ENCODE data around the gene C1orf226. TPM values are rescaled to one million over a fixed set of nuclear protein-coding genes. Genes with fewer than 3 reads are reported as not detected.

C1orf226 gene
- total RNA-seq, 4 donors from 2014 or later: 2.5 to 10.2 (median 3.7) TPM

GRCh38 chr1:162359523-162360236 lies 21.8 kb upstream of the C1orf226 start:
- ATAC-seq (ENCODE audit: low FRiP score) (no peak), DNase-seq (ENCODE audit: low spot score) (no peak)
- TF ChIP-seq, protein P1, sequence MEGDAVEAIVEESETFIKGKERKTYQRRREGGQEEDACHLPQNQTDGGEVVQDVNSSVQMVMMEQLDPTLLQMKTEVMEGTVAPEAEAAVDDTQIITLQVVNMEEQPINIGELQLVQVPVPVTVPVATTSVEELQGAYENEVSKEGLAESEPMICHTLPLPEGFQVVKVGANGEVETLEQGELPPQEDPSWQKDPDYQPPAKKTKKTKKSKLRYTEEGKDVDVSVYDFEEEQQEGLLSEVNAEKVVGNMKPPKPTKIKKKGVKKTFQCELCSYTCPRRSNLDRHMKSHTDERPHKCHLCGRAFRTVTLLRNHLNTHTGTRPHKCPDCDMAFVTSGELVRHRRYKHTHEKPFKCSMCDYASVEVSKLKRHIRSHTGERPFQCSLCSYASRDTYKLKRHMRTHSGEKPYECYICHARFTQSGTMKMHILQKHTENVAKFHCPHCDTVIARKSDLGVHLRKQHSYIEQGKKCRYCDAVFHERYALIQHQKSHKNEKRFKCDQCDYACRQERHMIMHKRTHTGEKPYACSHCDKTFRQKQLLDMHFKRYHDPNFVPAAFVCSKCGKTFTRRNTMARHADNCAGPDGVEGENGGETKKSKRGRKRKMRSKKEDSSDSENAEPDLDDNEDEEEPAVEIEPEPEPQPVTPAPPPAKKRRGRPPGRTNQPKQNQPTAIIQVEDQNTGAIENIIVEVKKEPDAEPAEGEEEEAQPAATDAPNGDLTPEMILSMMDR (IDR thresholded peaks at IDR 0.05): no peak

DNA sequence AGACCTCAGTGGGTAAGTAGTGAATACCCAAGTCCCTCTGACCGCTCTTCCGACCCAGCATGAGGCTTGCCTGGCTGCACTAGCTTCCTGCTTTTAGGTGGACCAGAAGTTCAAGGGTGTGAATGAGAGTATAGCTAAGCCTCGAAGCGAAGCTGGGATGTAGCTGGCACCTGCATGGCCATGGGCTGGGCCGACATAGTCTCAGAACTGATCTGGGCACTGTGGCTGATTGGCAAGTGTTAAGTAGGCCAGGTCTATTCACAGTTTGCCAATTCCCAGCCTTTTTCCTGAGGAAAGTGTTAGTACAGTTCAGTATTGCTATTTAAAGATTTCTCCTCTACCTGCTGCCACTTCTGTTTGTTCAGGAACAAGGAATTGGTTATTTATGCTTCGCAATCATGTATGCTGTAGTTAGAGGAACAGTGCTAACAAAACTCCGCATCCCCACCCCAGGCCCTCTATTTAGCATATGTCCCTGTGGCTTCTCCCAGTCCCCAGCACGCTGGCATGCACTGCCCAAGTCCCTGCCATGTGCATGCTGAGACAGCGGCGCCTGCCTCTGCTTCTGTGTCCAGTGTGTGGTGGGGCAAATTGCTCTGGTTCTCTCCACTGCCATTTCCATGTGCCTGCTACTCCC lies 21.2 kb upstream of the C1orf226 start:
- ATAC-seq (ENCODE audit: low FRiP score) (no peak), DNase-seq (ENCODE audit: low spot score) (no peak)
- TF ChIP-seq, protein P1 (IDR thresholded peaks at IDR 0.05): no peak

DNA sequence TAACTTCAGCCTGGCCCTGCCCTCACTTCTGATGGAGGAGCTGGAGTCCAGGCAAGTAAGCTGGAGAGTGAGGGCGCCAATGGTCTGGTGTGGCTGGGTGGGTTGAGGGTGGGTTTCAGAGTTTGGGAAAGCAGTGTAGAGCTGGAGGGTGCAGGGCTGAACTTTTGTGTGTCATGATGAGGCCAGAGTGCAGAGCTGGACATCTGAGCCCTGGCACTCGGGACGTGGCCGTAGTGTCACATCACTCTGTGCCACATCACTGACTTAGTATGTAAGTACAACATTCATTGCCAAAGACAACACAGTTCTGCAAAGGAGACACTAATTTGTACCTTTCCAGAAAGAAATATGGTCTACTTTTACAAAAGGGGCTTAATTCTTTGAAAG lies 20.7 kb upstream of the C1orf226 start:
- ATAC-seq (ENCODE audit: low FRiP score) (no peak), DNase-seq (ENCODE audit: low spot score) (no peak)
- TF ChIP-seq, protein P1 (IDR thresholded peaks at IDR 0.05): no peak

GRCh38 chr1:162361349-162361748 lies 20.2 kb upstream of the C1orf226 start:
- TF ChIP-seq, protein P1 (IDR thresholded peaks at IDR 0.05): no peak
- ATAC-seq (ENCODE audit: low FRiP score): no peak
- DNase-seq (ENCODE audit: low spot score): no peak

DNA sequence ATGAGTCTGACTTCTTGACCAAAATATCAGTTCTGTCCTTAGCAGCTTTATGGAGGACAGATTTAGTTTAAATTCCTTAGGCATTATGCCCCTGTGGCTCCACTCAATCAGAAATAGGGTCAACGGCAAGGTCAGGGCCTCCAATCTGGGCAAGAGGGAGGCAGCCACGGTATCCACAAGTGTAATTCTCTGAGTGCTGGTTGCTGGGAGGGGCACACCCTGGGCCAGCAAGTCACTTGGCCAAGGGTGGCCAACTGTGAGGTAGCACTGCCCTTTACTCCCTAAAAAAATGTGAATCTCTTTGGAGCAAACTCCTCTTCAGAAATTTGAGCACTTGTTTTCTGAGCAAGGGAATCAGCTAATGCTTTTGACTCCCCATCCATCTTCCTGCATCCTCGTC lies 17.7 kb upstream of the C1orf226 start:
- ATAC-seq (ENCODE audit: low FRiP score) (no peak), DNase-seq (ENCODE audit: low spot score) (no peak)
- TF ChIP-seq, protein P1 (IDR thresholded peaks at IDR 0.05): no peak

GRCh38 chr1:162364498-162364897 lies 17.0 kb upstream of the C1orf226 start:
- no peak for ATAC-seq (ENCODE audit: low FRiP score)
- DNase-seq (ENCODE audit: low spot score): no peak
- TF ChIP-seq, protein P1 (IDR thresholded peaks at IDR 0.05): no peak
